HL-60/S4 treated with phorbol 12-myristate 13-acetate at 8.2 ng/mL for 4 days and 3 days (cell line): Measurements from ENCODE around the gene TMEM144.
"Not testable (repeated sequence)": the region's sequence is repeated elsewhere in the genome, so short reads cannot be mapped to it uniquely, and the experiment has no call there.

Experiments used
- in situ Hi-C: fragments of 300-500 bp; cut with MboI; formaldehyde crosslinking; loops from 2 replicates; pipeline ENCODE4 v1.15.0; 2022; ENCODE audit warnings: low sequenced_read_pairs

Gene TMEM144

DNA sequence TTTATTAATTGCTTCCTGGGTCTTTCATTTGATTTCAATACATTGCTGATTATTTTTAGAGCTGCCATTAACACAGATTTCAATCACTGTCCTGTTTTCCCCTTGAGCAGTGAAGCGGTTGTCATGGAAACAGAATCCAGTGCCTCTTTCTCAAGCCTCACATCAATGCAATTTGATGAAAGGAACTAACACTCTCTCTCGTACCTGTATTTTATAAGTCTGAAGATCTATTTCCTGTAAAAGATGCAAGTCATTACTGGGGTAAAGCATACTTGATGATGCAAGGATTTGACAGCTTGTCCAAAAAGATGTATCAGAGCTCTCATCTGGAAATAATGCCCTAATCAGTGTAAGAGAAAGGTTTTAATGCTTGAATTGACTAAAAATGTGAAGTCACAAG lies 19.6 kb upstream of the TMEM144 start:
- in situ Hi-C loops: no loop called here

DNA sequence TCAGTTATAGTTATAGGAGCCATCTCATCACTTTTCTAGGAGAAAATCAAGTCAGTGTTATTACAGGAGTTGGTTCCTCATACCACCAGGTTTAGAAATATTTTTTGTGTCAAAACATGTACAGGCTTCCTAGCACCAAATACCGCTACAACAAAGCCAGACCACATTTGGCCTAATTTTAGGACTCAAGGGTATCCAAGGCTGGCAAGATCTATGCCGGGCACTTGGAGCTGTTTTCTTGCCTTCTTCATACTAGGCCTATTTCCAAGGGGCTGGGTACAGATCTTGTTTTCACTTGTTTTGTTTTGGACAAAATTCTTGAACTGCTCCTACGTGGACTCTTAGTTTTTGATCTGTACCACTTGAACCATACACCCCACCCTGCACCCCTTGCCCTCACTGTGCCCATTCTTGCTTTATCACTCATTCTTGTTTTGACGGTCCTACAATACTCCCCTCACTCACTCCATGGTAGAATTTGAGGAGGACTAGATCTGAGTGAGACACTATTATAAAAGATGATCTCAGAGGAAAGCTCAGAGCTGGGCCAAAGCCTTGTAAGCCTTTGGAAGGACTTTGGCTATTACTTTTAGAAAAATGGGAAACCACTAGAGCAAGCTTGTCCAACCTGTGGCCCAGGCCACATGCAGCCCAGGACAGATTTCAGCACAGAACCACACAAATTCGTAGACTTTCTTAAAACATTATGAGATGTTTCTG lies 17.7 kb upstream of the TMEM144 start:
- in situ Hi-C loops: no loop called here

DNA sequence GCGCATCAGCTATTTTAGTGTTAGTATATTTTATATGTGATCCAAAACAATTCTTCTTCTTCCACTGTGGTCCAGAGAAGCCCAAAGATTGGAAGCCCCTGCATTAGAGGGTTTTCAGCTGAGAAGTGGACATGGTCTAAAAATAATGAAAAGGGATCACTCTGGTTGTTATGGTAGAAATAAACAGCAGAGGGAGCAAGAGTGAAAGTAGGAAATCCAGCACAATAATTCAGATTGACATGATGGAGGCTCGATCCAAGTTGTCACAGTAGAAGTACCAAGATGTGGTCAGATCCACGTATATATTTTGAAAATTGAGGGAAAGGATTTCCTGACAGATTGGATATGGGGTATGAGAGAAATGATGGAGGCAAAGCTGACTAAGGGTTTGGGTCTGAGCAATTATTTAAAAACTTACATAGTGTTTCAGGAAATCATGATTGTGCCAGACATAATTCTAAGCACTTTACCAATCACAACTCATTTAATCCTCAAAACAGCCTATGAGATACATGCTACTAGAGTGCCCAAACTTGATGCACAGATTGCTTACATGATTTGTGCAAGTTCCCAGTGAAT lies 17.0 kb upstream of the TMEM144 start:
- in situ Hi-C loops: no loop called here

DNA sequence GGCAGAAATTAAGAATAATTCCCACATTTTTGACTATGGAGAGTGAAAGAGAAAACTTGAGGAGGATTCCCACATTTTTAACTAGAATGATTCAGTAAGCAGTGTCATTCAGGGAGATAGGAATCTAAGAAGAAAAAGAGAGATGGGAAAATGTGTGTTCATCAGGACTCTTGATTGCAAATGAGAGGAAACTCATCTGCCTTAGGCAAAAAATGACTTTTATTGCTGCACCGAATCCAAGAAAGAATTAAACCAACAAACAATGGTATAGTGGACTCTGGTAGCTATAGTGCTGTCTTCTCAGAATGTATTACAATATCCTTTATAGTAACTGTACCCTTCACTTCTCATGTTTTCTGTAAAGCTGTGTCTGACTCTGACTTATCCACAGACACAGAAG lies 15.0 kb upstream of the TMEM144 start:
- in situ Hi-C loops: no loop called here

DNA sequence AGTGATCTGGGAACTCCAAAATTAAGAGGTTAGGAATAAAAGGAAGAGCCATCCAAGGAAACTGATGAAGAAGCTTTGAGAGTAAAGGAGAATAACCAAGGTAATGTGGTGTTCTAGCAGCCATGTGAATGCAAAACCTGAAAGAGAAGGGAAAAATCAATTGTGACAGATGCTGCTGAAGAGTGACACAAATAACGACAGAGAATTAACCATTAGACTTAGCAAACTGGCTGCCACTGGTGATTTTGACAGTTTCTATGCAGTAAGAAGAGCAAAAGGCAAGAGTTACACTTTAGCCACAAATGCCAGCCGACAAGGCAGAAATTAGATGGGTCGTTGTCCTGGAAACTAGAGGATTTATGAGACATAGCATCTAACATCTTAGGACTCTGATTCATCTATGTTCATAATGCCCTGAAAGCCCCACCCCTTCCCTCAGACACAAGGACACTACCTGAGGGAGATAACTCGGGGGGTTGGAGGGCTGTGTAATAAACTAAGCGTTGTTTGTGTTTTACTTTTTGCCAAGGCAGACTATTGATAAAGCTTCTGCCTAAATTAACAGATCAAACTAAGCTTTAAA lies 13.0 kb upstream of the TMEM144 start:
- in situ Hi-C loops: no loop called here

DNA sequence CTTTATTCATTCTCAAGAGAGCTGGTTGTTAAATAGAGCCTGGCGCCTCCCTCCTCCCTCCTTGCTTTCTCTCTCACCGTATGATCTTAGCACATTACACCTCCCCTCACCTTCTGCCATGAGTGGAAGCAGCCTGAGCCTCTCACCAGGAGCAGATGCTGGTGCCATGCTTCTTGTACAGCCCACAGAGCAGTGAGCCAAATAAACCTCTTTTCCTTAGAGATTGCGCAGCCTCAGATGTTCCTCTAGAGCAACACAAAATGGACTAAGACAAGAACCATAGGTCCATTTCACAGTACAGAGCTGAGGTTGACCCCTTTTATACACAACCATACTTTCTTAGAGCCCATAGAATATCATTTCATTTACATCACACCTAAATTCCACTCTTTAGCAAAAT lies 10.1 kb upstream of the TMEM144 start:
- in situ Hi-C loops: no loop called here

DNA sequence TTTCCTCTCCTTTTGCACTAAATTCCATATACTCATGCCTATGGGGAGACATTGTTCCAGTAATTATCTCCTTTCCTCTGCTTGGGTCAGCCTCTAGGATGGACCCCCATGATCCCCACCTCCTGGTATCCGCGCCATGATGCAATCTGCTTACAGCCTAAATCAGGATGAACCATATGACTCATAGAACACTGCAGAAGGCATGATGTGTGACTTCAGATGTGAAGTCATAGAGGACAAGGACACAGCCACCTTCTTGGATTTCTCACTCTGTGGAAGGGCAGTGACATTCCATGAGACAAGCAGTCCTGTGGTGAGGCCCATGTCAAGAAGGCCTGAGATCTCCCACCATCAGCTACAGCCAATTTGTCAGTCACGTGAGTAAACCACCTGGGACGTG lies 9.0 kb upstream of the TMEM144 start:
- in situ Hi-C loops: no loop called here

DNA sequence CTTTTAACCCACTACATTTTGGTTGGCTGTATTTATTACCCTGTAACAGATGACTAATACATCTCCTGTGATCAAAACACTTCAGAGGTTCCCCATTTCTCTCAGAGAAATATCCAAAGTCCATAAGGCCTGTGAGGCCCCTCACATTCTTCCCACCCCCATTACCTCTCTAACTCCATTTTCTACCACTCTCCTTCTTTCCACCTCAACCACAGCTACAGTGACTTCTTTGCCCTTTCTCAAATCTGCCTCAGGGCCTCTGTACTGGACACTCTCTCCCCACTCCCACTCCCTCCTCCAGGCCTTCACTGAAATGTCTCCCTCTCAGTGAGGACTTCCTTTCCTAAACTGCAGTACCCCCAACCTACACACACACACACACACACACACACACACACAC lies 8.4 kb upstream of the TMEM144 start:
- in situ Hi-C loops: no loop called here

DNA sequence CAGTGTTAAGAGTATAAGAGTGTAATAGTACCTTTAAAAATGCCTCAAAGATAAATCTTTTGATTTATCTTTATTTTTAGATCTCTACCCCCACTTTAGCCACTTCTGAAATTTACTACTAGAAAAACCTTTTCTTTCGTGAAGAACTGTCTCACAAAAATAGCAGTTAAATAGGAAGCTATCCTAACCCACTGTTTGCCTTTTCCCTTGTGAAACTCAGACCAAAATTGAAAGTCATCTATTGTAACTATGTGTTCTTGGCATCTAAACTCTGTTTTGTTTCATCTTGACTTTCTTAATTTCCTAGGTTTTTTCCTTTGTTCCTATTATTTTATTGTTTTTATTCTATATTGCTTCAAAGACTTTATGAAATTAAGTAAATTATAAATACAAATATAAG lies 7.8 kb upstream of the TMEM144 start:
- in situ Hi-C loops: no loop called here

DNA sequence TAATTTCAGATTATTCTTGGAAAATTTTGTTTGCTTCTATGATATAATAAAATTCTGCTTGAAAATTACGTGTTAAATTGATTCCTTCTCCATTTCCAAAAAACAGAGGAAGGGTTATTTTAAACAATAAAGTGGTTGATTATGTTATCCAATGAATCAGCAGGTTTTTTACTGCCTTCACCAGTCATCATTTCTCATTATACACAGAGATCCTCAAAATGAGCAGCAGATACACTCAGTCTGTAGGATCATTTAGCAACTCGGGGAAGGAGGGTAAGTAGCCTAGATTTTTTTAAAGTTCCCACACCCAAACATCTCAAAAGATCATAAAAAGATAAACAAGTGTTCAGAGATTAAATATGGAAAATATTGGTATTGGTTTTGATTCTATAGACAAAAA lies 6.8 kb upstream of the TMEM144 start:
- in situ Hi-C loops: no loop called here

DNA sequence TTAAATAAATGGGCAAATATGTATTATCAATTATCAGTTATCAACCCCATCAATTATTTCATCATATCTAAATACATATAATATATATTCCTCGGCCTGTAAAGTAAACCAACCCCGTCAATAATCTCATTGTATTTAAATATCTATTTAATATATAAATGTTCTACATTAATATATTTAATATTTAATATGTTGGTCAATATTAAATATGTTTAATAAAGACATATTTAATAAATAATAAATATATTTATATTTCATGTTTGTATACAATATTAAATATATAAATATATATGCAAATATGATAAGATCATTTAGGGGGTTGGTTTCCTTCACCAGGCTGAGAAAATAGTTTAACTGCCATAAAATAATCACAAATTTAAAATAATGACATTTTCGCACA lies 6.4 kb upstream of the TMEM144 start:
- in situ Hi-C loops: no loop called here

DNA sequence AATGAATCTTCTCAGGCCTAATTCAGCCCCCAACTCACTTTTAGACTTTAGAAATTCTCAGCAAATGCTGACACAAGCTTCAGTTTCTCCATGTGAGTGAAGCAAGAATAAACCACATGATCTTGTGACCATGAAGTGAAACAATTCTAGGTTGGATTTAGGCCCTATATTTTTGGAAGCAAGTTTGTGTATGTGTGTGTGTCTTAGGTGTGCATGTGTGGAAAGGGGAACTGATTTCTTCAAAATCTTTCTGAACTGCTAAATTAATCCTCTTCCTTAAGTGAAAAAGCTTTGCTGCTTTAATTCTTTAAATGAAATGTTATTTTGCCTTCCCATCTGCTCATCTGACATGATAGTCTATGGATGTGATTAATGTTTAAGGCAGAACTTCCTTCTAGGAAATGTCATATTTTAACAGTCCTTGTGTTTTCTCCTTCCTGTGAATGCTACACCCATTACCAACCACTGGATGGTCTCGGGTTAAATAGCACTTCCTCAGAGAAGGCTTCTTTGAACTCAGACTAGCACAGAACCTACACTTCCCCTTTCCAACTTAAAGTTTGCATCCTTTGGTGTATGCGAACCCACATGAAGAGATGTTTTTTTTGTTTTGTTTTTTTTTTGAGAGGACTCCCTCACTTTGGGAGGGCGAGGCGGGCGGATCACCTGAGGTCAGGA lies 1.2 kb upstream of the TMEM144 start:
- in situ Hi-C loops: no loop called here

DNA sequence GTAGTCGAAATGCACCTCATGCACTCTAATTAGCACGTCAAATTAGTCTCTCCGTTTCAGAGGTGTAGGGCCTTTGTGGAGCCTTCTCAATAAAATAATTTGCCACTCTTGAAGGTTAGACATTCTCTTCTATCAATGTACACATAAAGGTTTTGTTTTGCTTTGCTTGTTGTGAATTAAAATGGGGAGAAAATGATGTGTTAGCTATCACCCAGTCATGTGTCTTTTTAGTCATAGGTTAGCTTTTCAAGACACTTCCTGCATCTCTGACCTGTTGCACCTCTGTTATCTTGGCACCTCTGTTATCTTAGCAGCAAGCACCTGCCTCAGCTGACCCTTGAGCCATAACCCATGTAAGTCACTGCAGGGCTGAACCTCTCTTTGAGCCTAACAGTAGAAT lies 936 bp downstream of the TMEM144 start:
- in situ Hi-C loops: no loop called here

DNA sequence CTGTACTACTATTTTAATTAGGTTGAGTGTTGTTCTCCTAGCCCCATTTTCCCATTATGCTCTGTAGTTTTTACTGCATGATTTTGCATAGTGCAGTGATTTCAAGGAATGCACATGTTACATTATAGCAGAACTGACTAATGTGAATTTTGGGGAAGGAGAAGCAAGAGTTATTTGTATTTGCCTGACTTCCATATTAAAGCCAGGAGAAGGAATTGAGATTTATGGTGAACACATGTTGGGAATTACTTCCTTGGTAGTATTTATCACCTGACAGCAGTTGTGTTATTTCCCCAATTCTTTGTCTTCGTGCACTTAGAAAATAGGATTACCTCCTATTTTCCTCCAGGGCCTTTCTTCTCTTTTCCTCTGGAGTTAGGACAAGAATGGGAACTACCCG lies 3.2 kb downstream of the TMEM144 start:
- in situ Hi-C loops: no loop called here

DNA sequence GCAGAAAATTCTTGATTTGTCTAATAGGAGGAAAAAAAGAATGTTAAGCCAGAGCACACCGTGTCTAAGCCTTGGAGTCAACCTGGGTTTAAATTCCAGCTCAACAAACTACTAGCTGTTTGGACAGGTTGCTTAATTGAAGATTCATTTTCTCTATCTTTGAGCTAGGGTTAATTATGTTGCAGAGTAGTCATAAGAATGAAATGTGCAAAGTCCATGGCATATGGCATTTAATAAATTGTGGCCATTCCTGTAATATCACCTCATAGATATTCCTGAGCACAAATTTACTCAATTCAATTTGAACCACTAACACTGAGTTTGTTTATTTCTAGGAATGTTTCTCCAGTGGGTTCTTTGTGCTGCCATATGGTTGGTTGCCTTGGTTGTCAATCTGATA lies 4.6 kb downstream of the TMEM144 start:
- in situ Hi-C loops: no loop called here

DNA sequence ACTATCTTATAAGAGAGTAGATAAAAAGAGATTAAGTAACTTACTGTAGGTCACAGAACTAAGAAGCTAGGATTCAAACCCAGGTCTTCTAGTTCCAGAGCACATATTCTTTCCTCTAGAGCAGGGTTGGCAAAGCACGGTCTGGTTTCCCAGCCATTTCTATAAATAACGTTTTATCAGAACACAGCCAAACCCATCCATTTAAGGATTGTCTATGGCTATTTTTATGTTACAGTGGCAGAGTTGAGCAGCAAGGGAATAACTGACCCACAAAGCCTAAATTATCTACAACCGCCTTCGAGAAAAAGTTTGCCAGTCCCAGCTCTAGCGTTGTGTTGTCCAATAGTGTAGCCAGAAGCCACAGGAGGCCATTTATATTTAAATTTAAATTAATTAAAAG lies 7.5 kb downstream of the TMEM144 start:
- in situ Hi-C loops: no loop called here

DNA sequence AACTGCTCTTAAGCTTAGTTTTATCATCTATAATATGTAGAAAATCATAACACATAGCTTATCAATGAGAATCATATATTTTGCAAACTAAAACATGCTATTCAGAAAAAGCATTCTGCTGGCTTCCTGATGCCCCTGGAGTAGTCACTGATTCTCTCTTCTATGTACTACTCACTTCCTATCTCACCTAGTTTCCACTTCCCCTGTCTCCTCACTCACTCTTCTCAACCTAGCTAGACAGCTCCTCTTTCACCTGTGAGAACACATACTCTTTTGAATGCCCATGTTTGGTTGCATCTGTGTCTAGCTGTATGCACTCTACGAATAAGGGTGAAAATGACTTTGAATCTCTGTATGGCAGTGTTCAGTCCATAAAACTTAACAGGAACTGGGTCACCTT lies 9.3 kb downstream of the TMEM144 start:
- in situ Hi-C loops: no loop called here

DNA sequence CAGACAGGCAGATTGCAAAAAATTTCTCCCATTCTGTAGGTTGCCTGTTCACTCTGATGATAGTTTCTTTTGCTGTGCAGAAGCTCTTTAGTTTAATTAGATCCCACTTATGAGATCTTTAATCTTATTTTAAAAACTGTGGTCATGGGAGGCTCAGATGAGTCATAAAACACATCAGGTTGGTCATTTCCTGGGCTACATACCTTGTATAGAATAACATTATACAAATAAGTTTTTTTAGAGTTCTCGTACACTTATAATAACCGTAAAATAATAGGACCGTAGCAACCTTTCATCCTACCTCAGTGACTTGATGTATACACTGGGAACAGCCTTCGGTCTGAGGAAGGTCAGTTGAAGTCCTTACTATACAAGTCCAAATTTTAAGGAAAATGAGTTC lies 14.0 kb downstream of the TMEM144 start:
- in situ Hi-C loops: not testable (repeated sequence)

DNA sequence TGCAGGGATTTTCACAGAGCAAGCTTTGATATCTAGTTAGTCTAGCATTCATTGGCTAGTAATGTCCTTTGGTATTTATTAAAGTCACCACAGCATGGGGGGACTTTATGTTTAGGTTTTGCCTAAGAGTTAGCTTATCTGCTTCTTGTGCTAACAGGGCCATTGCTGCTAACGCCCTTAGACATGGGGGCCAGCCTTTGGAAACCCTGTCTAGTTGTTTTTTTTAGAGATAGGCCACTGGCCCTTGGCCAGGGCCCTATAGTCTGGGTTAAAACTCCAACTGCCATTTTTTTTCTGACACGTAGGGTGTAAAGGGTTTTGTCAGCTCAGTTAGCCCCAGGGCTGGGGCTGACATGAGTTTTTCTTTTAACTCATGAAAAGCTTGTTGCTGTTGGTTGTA lies 14.7 kb downstream of the TMEM144 start:
- in situ Hi-C loops: not testable (repeated sequence)

DNA sequence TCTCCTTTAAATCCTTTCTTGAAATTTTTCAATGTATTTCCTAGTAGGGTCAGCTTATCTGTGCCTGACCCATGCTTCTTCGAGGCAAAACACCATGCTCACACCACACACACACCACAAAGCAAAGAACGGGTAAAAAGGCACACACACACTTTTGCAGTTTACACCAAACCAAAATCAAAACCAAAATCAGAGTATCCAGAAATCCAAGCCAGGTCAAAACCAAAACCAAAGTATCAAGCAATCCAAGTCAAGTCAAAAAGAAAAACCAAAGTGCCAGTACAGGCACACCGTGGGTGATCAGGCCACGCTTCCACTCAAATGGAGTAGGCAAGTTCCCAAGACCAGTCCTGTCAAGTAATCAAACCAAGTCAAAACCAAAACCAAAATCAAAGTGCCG lies 17.6 kb downstream of the TMEM144 start:
- in situ Hi-C loops: not testable (repeated sequence)

DNA sequence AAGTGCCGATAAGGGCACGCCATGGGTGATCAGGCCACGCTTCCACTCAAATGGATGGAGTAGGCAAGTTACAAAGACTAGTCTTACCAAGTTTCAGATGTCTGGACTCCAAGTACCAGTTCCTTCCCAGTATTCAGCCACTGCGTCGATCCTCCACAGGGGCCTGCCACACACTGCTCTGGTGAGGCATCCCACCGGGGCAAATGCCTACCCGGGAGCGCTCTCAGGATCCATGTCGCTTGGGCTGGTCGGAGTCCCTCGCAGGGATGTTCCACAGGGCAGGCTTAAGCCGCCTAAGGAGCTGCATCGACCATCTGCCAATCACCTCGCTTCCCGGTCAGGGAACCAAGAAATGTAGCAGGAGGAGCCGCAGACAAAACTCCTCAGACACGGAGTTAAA lies 18.1 kb downstream of the TMEM144 start:
- in situ Hi-C loops: not testable (repeated sequence)

DNA sequence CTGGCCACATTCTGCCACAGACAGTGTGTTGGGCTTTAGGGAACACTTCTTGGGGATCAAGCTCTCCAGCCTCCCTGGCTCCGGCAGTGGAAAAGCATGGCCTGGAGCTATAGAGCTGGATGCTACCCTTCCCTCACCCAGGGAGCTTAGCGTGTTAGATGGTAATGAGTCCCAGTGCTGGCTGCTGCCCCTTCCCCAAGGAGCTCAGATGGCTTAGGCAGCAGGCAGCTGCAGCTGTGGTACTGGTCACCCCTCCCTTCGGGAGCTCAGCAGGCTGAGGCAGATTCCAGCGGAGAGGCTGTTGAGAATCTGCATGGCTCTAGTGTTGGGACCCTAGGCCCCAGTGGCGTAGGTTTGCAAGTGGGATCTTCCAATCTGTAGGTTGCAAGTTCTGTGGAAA lies 19.5 kb downstream of the TMEM144 start:
- in situ Hi-C loops: no loop called here
